GM18526 (cell line): ENCODE results near the gene FAM120A.

Experiments
- POLR2A ChIP-seq: IDR thresholded peaks from 3 replicates; pipeline ENCODE4 v1.6.1; 2011; ENCODE audit not compliant: insufficient read length; ENCODE audit errors: extremely low read depth

The FAM120A gene

DNA sequence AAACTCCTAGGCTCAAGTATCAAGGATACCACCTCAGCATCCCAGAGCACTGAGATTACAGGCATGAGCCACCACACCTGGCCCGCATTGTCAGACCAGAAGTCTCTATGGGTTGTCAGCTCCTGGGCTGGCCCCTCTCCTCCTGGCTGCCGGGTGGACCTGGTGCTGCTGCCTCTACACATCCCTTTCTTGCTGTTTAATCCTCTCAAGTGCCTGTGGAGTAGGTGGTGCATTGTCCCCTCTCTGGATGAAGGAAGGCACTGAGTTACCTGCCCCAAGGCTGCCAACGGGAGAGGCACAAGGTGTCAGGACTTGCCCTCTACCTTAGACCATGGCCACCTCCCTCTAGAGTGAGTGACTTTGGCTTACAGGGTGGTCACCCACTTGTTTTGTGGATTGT is 162.3 kb downstream of the FAM120A start:
- TF ChIP-seq POLR2A = no peak

- TF ChIP-seq POLR2A = no peak
Observed at GRCh38 chr9:93614830-93615468, 163.5 kb downstream of the FAM120A start.
